Coronary artery (tissue), 2 donors: ENCODE data around the gene ANKRD1.
"Not testable (repeated sequence)": the region's sequence is repeated elsewhere in the genome, so short reads cannot be mapped to it uniquely, and the experiment has no call there.

ENCODE experiments used
- DNase-seq: peaks from one replicate; pipeline ENCODE4 v3.0.0-alpha.2; 2017; ENCODE audit warnings: low spot score
- H3K27ac ChIP-seq, 2 donors: fragments of 200-600 bp; sonication (generic); one replicate each; pipeline ENCODE4 v1.5.1; 2016 to 2019
- H3K4me3 ChIP-seq: fragments of 200-600 bp; sonication (generic); 2 replicates; pipeline ENCODE4 v1.5.1; 2016; ENCODE audit warnings: mild to moderate bottlenecking, moderate library complexity
- TF ChIP-seq, protein P1 (sequence below): fragments of 200-600 bp; sonication (generic); IDR thresholded peaks from one replicate; pipeline ENCODE4 v1.5.1; 2019; ENCODE audit warnings: antibody characterized with exemption

ANKRD1 gene

DNA sequence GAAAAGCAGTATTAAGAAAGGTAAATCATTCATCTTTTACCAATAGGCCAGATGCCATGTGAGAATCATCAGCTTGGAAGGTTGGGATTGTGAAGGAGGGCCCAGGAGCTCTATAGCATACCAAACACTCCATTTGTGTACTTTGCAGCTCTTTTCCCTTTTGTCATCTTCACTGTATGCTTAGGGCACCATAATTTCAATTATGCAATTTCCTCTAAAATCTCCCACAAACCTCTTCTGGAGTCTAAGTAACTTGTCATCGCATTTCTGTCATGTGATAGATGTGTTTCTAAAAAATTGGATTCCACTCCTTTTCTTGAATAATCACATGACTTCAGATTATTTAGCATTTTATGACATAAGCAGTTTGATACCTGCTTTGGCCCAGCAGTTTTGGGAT, 31.3 kb downstream of the ANKRD1 start:
- DNase-seq: no peak
- TF ChIP-seq, protein P1, sequence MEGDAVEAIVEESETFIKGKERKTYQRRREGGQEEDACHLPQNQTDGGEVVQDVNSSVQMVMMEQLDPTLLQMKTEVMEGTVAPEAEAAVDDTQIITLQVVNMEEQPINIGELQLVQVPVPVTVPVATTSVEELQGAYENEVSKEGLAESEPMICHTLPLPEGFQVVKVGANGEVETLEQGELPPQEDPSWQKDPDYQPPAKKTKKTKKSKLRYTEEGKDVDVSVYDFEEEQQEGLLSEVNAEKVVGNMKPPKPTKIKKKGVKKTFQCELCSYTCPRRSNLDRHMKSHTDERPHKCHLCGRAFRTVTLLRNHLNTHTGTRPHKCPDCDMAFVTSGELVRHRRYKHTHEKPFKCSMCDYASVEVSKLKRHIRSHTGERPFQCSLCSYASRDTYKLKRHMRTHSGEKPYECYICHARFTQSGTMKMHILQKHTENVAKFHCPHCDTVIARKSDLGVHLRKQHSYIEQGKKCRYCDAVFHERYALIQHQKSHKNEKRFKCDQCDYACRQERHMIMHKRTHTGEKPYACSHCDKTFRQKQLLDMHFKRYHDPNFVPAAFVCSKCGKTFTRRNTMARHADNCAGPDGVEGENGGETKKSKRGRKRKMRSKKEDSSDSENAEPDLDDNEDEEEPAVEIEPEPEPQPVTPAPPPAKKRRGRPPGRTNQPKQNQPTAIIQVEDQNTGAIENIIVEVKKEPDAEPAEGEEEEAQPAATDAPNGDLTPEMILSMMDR: no peak
- Histone ChIP-seq H3K4me3 (no peak overlapping the region), H3K27ac (no peak overlapping the region)

DNA sequence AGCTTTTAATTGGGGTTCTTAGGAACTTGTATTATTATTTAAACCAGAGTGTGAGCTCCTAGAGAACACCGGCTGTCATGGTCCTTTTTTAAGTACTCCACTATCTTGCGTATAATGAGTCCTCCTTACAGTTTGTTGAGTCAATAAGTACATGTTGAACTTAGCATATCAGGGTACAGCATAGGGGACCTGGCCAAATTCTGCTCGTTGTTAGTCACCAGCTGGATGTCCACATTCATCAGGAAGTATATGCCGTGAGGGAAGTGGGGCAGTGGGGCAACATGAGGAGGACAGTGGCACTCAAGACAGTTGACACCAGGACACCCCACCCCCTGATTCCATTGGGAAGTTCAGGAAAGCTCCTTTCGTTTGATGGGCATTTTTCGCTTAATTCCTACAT, 32.5 kb downstream of the ANKRD1 start:
- TF ChIP-seq, protein P1: no peak
- no peak for DNase-seq
- H3K4me3 ChIP-seq: no peak overlapping the region
- no peak overlapping the region for H3K27ac ChIP-seq

DNA sequence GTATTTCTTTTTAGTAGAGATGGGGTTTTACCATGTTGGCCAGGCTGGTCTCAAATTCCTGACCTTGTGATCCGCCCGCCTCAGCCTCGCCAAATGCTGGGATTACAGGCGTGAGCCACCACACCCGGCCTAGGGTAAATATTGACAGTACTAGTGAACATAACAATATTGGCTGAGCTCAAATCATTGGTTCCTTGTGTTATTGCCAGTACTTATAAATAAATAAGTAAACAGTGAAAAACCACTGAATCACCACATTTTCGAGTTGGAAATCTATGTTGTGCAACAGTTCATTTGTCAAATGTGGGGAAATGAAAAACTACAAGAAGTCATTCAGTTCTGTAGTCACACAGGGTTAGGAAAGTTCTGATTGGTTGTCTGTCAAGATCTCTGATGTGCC, 33.3 kb downstream of the ANKRD1 start:
- TF ChIP-seq, protein P1: no peak
- H3K27ac ChIP-seq: no peak overlapping the region
- no peak for DNase-seq
- H3K4me3 ChIP-seq: no peak overlapping the region

DNA sequence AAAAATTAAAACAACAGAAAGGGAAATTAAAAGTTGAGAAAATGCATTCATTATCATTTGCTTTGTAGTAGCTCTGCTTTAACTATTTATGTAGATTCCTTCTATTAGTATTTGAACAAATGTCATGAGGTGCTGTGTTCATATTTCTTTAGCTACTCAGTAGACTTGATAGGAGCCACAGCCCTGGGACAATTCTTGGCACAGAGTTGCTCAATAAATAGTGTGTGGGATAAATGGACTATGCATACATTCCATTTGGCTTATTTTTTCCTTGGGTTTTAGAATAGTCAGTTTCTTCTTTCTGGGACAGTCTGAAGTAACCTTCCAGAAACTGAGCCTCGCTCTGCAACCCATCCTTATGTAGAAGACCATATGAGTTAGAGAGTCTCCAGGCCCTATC, 35.7 kb downstream of the ANKRD1 start:
- no peak for DNase-seq
- Histone ChIP-seq H3K27ac (no peak overlapping the region), H3K4me3 (no peak overlapping the region)
- TF ChIP-seq, protein P1: no peak

DNA sequence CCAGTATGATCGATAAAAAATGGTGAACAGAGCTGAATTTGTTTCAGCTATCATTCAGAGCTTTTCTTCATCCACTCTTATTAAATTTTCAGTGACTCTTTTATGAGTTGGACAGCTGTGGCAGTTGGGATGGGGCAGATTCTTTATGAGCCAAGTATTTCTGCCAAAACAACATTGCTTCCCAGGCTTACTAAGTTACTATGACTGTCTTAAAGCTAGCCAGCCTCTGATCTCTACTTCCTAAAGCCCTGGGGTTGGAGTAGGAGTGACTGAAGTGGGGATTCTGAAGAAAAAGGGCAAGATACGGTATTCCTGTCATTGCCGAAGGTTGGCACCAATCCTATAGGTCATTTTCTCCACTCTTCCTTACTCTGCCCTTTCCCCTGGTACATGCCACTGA, 36.5 kb downstream of the ANKRD1 start:
- TF ChIP-seq, protein P1: no peak
- H3K4me3 ChIP-seq: no peak overlapping the region
- no peak for DNase-seq
- no peak overlapping the region for H3K27ac ChIP-seq

DNA sequence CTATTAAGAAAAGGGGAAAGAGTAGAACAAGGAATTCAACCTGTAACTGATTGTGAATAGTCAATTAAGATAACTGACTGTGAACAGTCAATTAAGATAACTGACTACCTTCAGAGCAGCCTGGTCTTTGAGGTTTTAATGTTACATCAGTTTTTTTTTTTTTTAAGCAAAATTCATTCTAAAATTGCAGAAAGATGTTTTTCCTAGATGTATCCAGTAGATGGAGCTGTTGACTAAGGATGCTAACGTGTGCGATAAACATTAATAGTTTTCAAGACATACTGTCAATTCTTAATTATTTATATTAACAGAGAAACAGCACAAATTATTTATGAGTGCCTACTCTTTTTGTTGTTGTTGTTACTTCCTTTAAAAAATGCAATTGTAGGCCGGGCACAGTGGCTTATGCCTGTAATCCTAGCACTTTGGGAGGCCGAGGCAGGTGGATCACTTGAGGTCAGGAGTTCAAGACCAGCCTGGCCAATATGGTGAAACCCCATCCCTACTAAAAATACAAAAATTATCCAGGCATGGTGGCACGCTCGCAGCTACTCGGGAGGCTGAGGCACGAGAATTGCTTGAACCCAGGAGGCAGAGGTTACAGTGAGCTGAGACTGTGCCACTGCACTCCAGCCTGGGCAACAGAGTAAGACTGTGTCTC, 40.7 kb downstream of the ANKRD1 start:
- H3K27ac ChIP-seq, DNase-seq, H3K4me3 ChIP-seq: not testable (repeated sequence)
- TF ChIP-seq, protein P1: peak; percentile 60

DNA sequence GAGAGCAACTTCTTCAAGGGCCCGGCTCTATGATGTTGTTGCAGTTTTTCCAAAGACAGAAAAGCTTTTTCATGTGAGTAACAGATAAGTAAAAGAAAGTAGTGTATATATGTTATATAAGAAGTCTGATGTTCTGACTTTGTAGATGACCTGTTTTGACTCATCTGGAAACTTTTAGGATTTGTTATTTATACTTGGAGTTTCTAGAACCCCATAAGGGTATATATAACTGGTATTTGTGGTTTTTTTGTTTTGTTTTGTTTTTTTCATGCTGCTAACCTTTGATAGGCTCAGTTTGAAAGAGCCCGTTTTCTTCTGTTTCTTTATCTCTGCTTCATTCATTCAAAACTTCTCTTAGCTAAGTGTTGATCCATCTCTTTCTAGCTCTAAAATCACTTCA, 41.8 kb downstream of the ANKRD1 start:
- DNase-seq: no peak
- TF ChIP-seq, protein P1: no peak

More for the DNA sequence above, 41.8 kb downstream of the ANKRD1 start:
- H3K27ac ChIP-seq: no peak overlapping the region
- no peak overlapping the region for H3K4me3 ChIP-seq
